ENCODE data around the gene NEB.

DNA sequence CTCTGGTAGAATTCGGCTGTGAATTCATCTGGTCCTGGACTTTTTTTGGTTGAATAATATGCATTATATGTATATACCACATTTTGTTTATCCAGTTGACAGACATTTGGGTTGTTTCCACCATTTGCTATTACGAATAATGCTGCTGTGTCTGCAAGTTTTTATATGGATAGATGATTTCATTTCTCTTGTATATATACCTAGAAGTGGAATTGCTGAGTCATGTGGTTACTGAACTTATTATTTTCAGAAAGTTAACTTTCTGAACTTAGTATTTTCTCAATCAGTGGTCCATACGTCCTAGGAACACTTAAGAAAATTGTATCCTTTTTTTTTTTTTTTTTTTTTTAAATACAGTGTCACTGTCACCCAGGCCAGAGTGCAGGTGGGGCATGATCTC lies 261.3 kb downstream of the NEB start:
- TF ChIP-seq, protein P1, sequence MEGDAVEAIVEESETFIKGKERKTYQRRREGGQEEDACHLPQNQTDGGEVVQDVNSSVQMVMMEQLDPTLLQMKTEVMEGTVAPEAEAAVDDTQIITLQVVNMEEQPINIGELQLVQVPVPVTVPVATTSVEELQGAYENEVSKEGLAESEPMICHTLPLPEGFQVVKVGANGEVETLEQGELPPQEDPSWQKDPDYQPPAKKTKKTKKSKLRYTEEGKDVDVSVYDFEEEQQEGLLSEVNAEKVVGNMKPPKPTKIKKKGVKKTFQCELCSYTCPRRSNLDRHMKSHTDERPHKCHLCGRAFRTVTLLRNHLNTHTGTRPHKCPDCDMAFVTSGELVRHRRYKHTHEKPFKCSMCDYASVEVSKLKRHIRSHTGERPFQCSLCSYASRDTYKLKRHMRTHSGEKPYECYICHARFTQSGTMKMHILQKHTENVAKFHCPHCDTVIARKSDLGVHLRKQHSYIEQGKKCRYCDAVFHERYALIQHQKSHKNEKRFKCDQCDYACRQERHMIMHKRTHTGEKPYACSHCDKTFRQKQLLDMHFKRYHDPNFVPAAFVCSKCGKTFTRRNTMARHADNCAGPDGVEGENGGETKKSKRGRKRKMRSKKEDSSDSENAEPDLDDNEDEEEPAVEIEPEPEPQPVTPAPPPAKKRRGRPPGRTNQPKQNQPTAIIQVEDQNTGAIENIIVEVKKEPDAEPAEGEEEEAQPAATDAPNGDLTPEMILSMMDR (IDR thresholded peaks at IDR 0.05): no peak
- TF ChIP-seq POLR2A (IDR thresholded peaks at IDR 0.05): no peak
